Measurements from ENCODE around the gene PER2. TPM values are rescaled to one million over a fixed set of nuclear protein-coding genes. Genes with fewer than 3 reads are reported as not detected.

PER2 gene
- total and polyA plus RNA-seq, 8 donors: 4.4 to 188 (median 23.2) TPM

DNA sequence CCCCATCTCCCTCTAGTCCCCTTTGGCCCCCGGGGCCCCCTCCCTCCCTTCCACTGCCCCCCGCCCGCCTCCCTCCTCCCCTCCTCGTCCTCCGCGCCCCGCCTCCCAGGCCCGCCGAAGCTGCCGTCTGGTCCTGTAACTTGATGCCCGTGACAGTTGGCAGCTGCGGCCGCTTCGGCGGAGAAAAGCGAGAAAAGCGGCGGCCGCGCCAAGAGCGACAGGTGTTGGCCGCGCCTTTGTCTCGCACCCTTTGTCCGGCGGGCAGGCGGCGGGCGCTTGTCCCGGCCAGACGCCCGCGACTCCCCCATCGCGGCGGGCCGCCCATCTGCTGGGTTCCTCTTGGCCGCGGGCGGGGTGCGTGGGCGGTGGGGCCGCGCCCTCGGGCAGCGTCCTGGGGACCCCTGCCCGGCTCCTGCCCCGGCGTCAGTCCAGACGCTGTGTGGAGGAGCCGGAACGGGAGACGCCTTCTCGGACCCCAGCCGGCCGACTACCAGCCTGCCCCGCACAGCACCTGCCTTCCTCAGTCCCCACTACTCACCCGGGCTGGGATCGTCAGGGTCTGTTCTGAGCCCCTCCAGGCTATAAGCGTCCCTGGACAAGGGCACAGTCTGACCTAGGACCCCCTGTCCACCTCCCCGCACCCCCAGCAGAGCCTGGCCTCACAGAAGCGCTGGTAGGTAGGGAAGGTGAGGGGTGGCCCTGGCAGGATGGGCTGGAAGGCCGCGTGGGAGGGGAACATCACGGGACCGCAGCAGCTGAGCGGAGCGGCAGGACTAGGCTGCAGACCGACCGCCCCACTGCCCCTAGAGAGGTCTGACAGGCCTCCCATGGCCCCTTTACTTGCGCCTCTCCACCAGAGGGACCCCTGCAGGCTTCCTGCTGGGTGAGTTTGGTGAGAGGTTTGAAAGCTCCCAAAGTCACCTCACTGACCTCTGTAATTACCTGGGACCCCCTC is 47.4 kb downstream of the PER2 start:
- H3K4me1 ChIP-seq: peaks cover 28 to 46% (median 37%) of the 10 kb centered on the region in 4 donors
- peaks cover 4 to 27% (median 23%) of the 10 kb centered on the region in 4 donors for H3K36me3 ChIP-seq
- no peaks in the 10 kb centered on the region for H3K9me3 ChIP-seq
- intact Hi-C loops (cut with DNase I; ENCODE audit: low total_unique reads): no loop called here
- no peak for TF ChIP-seq EP300 (IDR thresholded peaks at IDR 0.05)
- peak in 1 of 3 donors; percentile 24 for TF ChIP-seq POLR2AphosphoS5 (IDR thresholded peaks at IDR 0.05)
- H3K4me3 ChIP-seq: peak overlapping the region; percentile 62 to 78 (median 76)
- H3K27me3 ChIP-seq: peaks cover 0 to 30% (median 16%) of the 10 kb centered on the region in 3 donors
- H3K27ac ChIP-seq: peak overlapping the region; percentile 41 to 84 (median 56)
- DNase-seq: peak; percentile 87 to 89
- 12 to 76% (median 23%) methylated on average over 7 to 71 of the region's 71 CpGs for WGBS, 5 donors

DNA sequence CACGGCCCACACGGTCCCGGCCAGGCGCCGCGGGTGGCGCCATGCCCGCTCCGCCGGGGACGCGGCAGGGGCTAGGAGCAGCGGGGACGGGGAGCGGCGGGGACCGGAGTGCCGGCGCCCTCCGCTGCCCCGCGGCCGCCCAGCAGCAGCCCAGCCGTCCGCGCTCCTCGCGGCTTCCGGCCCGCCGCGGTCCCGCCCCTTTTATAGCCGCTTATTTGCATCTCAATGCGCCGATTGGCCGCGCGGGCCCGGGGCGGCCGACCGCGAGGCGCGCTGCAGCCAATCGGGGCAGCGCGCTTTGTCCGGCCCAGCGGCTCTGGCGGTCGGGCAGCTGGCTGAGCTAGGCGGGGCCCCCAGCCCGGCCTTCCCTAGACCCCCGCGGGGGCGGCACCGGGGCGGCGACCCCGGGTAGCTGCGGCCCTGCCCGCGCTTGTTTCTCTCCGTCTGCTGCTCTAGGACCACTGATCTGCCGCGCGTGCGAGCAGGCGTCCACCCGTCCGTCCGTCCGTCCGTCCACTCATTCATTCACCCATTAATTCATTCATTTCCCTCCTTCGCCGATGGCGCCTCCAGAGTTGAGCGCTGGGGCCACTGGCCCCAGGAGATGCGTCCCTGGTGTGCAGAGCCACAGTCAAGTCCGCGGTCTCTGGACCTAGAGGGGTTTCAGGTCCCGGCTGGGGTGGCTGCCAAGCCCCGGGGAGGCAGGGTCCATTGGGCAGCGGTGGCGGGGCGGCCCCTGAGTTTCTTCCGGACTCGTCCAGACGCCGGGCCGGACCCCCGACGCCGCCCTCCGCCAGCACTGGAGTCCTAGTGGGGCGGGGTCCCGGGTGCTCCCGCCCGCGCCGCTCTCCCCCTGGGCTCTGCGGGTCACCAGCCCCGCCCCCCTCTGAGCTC is 48.3 kb downstream of the PER2 start, which contains the start of gene HES6:
HES6 (minus strand) TSS at position 176 of the 894 bp plus-strand sequence; CDS start at position 43, 133 bp downstream.
- peak; percentile 94 to 97 for DNase-seq
- TF ChIP-seq, protein P1, sequence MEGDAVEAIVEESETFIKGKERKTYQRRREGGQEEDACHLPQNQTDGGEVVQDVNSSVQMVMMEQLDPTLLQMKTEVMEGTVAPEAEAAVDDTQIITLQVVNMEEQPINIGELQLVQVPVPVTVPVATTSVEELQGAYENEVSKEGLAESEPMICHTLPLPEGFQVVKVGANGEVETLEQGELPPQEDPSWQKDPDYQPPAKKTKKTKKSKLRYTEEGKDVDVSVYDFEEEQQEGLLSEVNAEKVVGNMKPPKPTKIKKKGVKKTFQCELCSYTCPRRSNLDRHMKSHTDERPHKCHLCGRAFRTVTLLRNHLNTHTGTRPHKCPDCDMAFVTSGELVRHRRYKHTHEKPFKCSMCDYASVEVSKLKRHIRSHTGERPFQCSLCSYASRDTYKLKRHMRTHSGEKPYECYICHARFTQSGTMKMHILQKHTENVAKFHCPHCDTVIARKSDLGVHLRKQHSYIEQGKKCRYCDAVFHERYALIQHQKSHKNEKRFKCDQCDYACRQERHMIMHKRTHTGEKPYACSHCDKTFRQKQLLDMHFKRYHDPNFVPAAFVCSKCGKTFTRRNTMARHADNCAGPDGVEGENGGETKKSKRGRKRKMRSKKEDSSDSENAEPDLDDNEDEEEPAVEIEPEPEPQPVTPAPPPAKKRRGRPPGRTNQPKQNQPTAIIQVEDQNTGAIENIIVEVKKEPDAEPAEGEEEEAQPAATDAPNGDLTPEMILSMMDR (IDR thresholded peaks at IDR 0.05): no peak
- no peak for TF ChIP-seq EP300 (IDR thresholded peaks at IDR 0.05)
- TF ChIP-seq POLR2AphosphoS5 (IDR thresholded peaks at IDR 0.05): peak; percentile 53 to 93 (median 88)
- intact Hi-C loops (cut with DNase I; ENCODE audit: low total_unique reads): no loop called here
- peaks cover 1 to 18% (median 13%) of the 10 kb centered on the region in 4 donors for H3K36me3 ChIP-seq
- H3K4me3 ChIP-seq: peak within 1 kb of the TSS; percentile 62 to 78 (median 76)
- no peaks in the 10 kb centered on the region for H3K9me3 ChIP-seq
- H3K27me3 ChIP-seq: peaks cover 0 to 35% (median 16%) of the 10 kb centered on the region in 3 donors
- peaks cover 28 to 46% (median 37%) of the 10 kb centered on the region in 4 donors for H3K4me1 ChIP-seq
- H3K27ac ChIP-seq: peak within 1 kb of the TSS; percentile 58 to 86 (median 77)
- WGBS, 5 donors: 1 to 2% (median 1%) methylated on average over 24 to 104 of the region's 105 CpGs

DNA sequence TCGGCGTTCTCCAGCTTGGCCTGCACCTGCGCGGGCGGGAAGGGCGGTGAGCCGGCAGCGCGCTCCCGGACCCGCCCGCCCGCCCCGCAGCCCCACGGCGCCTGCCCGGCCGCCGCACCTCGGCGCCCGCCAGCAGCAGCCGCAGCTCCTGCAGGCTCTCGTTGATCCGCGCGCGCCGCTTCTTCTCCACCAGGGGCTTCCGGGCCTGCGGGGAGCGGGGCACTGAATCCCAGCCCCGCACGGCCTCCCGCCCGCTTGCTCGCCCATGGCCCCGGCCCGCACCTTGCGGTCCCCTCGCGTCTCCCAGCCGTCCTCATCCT is 48.9 kb downstream of the PER2 start:
- Histone ChIP-seq H3K9me3 (no peaks in the 10 kb centered on the region), H3K36me3 (peaks cover 0 to 12% (median 9%) of the 10 kb centered on the region in 4 donors), H3K4me1 (peaks cover 28 to 49% (median 41%) of the 10 kb centered on the region in 4 donors), H3K27me3 (peaks cover 0 to 35% (median 16%) of the 10 kb centered on the region in 3 donors), H3K4me3 (peak overlapping the region; percentile 62 to 78 (median 76)), H3K27ac (peak overlapping the region; percentile 58 to 86 (median 77))
- no peak for DNase-seq
- intact Hi-C loops (cut with DNase I; ENCODE audit: low total_unique reads): no loop called here
- 0 to 1% (median 1%) methylated on average over 4 to 43 of the region's 43 CpGs for WGBS, 5 donors
- TF ChIP-seq POLR2AphosphoS5 (IDR thresholded peaks at IDR 0.05) (no peak), EP300 (IDR thresholded peaks at IDR 0.05) (no peak)
- TF ChIP-seq, protein P1 (IDR thresholded peaks at IDR 0.05): no peak

DNA sequence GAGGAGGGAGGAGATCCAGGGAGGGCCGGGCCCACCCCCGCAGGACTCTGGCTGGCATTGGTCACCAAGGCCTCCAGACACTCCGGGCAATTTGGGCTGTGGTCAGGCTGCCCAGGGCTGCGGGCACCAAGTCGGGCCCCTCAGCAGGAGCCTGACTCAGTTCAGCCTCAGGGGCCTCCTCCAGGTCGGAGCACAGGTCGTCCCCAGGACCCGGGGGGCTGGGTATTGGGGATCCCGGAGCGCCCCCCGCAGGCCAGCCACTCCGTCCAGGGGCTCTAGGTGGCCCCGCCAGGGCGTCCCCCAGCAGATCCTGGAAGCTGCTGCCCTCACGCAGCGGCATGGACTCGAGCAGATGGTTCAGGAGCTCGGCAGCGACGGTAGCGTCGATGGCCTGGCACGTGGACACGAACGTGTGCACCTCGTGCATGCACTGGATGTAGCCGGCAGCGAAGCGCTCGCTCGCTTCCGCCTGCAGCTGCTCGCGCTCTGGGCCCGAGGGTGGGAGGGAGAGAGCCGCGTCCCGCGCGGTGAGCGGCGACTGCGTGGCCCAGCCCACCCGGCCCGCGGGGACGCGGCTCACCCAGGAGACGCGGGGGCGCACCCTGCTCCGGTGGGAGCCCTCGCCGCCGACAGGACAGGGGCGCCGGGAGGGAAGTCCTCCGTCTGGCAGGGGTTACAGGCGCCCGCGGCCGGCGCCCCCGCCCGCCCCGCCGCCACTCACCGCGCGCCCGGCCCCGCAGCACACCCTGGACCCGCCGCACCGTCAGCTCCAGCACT is 49.5 kb downstream of the PER2 start:
- Histone ChIP-seq H3K36me3 (peaks cover 0 to 6% (median 3%) of the 10 kb centered on the region in 4 donors), H3K27ac (peak overlapping the region in 2 of 5 donors; percentile 77 to 84), H3K9me3 (no peaks in the 10 kb centered on the region), H3K4me1 (peaks cover 28 to 51% (median 42%) of the 10 kb centered on the region in 4 donors), H3K4me3 (peak overlapping the region; percentile 62 to 78 (median 76)), H3K27me3 (peaks cover 0 to 35% (median 16%) of the 10 kb centered on the region in 3 donors)
- TF ChIP-seq, protein P1 (IDR thresholded peaks at IDR 0.05): no peak
- TF ChIP-seq EP300 (IDR thresholded peaks at IDR 0.05): no peak
- TF ChIP-seq POLR2A (IDR thresholded peaks at IDR 0.05): no peak
- no peak for TF ChIP-seq POLR2AphosphoS5 (IDR thresholded peaks at IDR 0.05)
- intact Hi-C loops (cut with DNase I; ENCODE audit: low total_unique reads): no loop called here
- peak in 1 of 2 donors; percentile 76 for DNase-seq
- WGBS, 5 donors: 6 to 35% (median 23%) methylated on average over 18 to 75 of the region's 75 CpGs
